ENCODE measurements around the gene MERTK.

- no peak for TF ChIP-seq CTCF (IDR thresholded peaks at IDR 0.05)
- no peak for TF ChIP-seq POLR2AphosphoS5 (IDR thresholded peaks at IDR 0.05)
- no peak for TF ChIP-seq POLR2A (IDR thresholded peaks at IDR 0.05)
- TF ChIP-seq EP300 (IDR thresholded peaks at IDR 0.05; ENCODE audit: low read depth), result no peak
Measured at GRCh38 chr2:111978452-111979170, 80.2 kb downstream of the MERTK start.
